Endothelial cell of umbilical vein (primary cell): ENCODE results near the gene CFAP69. TPM values are rescaled to one million over a fixed set of nuclear protein-coding genes. Genes with fewer than 3 reads are reported as not detected.

Experiments
- BruUV-seq: library from RNA; stranded (reverse); fragments of 400-500 nt; replicated peaks from 2 replicates; lab custom pipeline; 2021; lab: Mats Ljungman, UMichigan
- CTCF ChIA-PET: fragments of 300-600, 350-600 bp; sonication (Branson Sonifier 250); formaldehyde crosslinking; loops from one replicate; lab custom pipeline; 2021; ENCODE audit warnings: antibody characterized with exemption, inconsistent platforms; lab: Charles Lee
- POLR2A ChIA-PET: fragments of 300-600, 350-600 bp; sonication (Branson Sonifier 250); formaldehyde crosslinking; loops from one replicate; lab custom pipeline; 2021; ENCODE audit warnings: antibody characterized with exemption, inconsistent platforms; lab: Charles Lee
- DNase-seq: peaks from one replicate; pipeline ENCODE4 v3.0.0-alpha.2; 2011; ENCODE audit warnings: low read depth, low spot score
- FAIRE-seq: peaks from 2 replicates; lab custom pipeline; 2011; peaks lifted over from hg19 to GRCh38; lab: Jason Lieb, UNC
- H2AFZ ChIP-seq: 2 replicates; pipeline ENCODE4 v1.6.0; 2012; ENCODE audit warnings: low read depth, low read length, control low read depth, inconsistent platforms
- H3K27ac ChIP-seq: 2 replicates; pipeline ENCODE4 v1.5.1; 2011; ENCODE audit warnings: low read depth, mild to moderate bottlenecking, control low read depth, low read length, moderate library complexity; ENCODE audit not compliant: insufficient read depth
- H3K27me3 ChIP-seq, 2 experiments: 2 replicates each; pipeline versions ENCODE4 v1.6.0 to v1.6.1; 2011; ENCODE audit warnings: low read length in 2 of 2, mixed read lengths in 1 of 2; ENCODE audit not compliant: control insufficient read depth in 2 of 2, insufficient read depth in 2 of 2
- H3K36me3 ChIP-seq, 2 experiments: 2 replicates in 1 of 2; 3 replicates in 1 of 2; pipeline ENCODE4 v1.5.1; 2011; ENCODE audit warnings: low read length in 2 of 2, mild to moderate bottlenecking in 1 of 2, moderate library complexity in 1 of 2; ENCODE audit not compliant: control insufficient read depth in 2 of 2, insufficient read depth in 2 of 2; ENCODE audit errors: extremely low read depth in 1 of 2
- H3K4me1 ChIP-seq: 3 replicates; pipeline ENCODE4 v1.5.1; 2011; ENCODE audit warnings: mild to moderate bottlenecking, low read length; ENCODE audit not compliant: control insufficient read depth, insufficient read depth; ENCODE audit errors: extremely low read depth
- H3K4me2 ChIP-seq: 2 replicates; pipeline ENCODE4 v1.6.1; 2011; ENCODE audit warnings: low read length, control low read depth, mixed read lengths; ENCODE audit not compliant: insufficient read depth
- H3K4me3 ChIP-seq, 3 experiments: fragments of 200-600 bp in 1 of 3; sonication (generic), shearing (Covaris generic) in 1 of 3; replicated peaks in 1 of 3; 2 replicates each; pipeline ENCODE4 v1.5.1; 2011 to 2016; ENCODE audit warnings: control low read depth in 3 of 3, low read length in 3 of 3, mild to moderate bottlenecking in 2 of 3, inconsistent platforms in 1 of 3, low read depth in 1 of 3, moderate library complexity in 1 of 3; ENCODE audit not compliant: insufficient read depth in 1 of 3
- H3K79me2 ChIP-seq: 2 replicates; pipeline ENCODE4 v1.6.0; 2012; ENCODE audit warnings: low read length, inconsistent platforms; ENCODE audit not compliant: control insufficient read depth, insufficient read depth
- H3K9ac ChIP-seq: replicated peaks from 2 replicates; pipeline ENCODE3; 2011; ENCODE audit warnings: low read length, control low read depth; ENCODE audit not compliant: insufficient read depth; ENCODE audit errors: extremely low read depth
- H3K9me1 ChIP-seq: replicated peaks from 3 replicates; pipeline ENCODE4 v1.6.0; 2011; ENCODE audit warnings: mild to moderate bottlenecking, low read length; ENCODE audit not compliant: control insufficient read depth, insufficient read depth; ENCODE audit errors: extremely low read depth
- H3K9me3 ChIP-seq: replicated peaks from 2 replicates; pipeline ENCODE4 v1.5.1; 2012; ENCODE audit warnings: low read length, inconsistent platforms; ENCODE audit not compliant: control insufficient read depth, insufficient read depth
- H4K20me1 ChIP-seq: replicated peaks from 2 replicates; pipeline ENCODE3; 2011; ENCODE audit warnings: mild to moderate bottlenecking, low read length; ENCODE audit not compliant: control insufficient read depth, insufficient read depth; ENCODE audit errors: extremely low read depth
- EZH2 ChIP-seq: IDR thresholded peaks from 2 replicates; pipeline ENCODE4 v1.6.1; 2012; ENCODE audit warnings: borderline replicate concordance, low read depth, mild to moderate bottlenecking, moderate library complexity, low read length, inconsistent platforms; ENCODE audit not compliant: severe bottlenecking
- FOS ChIP-seq: IDR thresholded peaks from 2 replicates; pipeline ENCODE4 v1.6.1; 2011; ENCODE audit warnings: mild to moderate bottlenecking, low read length, moderate library complexity, borderline replicate concordance; ENCODE audit not compliant: insufficient read depth
- GATA2 ChIP-seq: IDR thresholded peaks from 2 replicates; pipeline ENCODE4 v1.7.0; 2011; ENCODE audit warnings: low read depth, mild to moderate bottlenecking, moderate library complexity, mixed read lengths, low read length; ENCODE audit not compliant: insufficient read length, insufficient read depth
- MAX ChIP-seq: IDR thresholded peaks from 2 replicates; pipeline ENCODE4 v1.6.1; 2011; ENCODE audit not compliant: insufficient read depth, insufficient read length
- MYC ChIP-seq: IDR thresholded peaks from one replicate; pipeline ENCODE4 v1.6.1; 2011; ENCODE audit warnings: mild to moderate bottlenecking, low read depth, low read length
- POLR2A ChIP-seq: IDR thresholded peaks from 2 replicates; pipeline ENCODE4 v1.6.1; 2012; ENCODE audit warnings: low read depth, mild to moderate bottlenecking, control low read depth, low read length
- POLR2AphosphoS5 ChIP-seq: IDR thresholded peaks from 2 replicates; pipeline ENCODE4 v1.6.1; 2012; ENCODE audit warnings: low read depth, mild to moderate bottlenecking, control low read depth, low read length, moderate library complexity; ENCODE audit not compliant: insufficient read depth
- dilution Hi-C: fragments of 300-500 bp; cut with MboI; formaldehyde crosslinking; loops from one replicate; pipeline ENCODE4 v1.15.0; 2019; ENCODE audit warnings: low sequenced_read_pairs; ENCODE audit not compliant: extremely low pct_ligation_motif_present
- intact Hi-C: fragments of 100-400 bp; cut with micrococcal nuclease; formaldehyde crosslinking; loops from one replicate; pipeline ENCODE4 v1.10.0; 2022
- polyA plus RNA-seq, 4 experiments: library from polyadenylated mRNA; depleted of rRNA in 3 of 4; stranded (reverse) in 3 of 4; unstranded in 1 of 4; fragments of >200 nt; gene quantifications; 2 replicates each; pipeline versions ENCODE4 v1.2.1 to v1.2.3, GENCODE V29; 2011 to 2012; ENCODE audit warnings: missing spikeins in 1 of 4
- total RNA-seq: library from RNA; stranded (reverse); gene quantifications from 2 replicates; pipeline ENCODE4 v1.2.3, GENCODE V29; 2021

The CFAP69 gene
- total and polyA plus RNA-seq, 2 donors (not counting 3 experiments of a cell fraction or from before 2014, with no cell fraction given) = 0.81 to 4.4 TPM

GRCh38 chr7:90256778-90257177, 11.8 kb downstream of the CFAP69 start:
- intact Hi-C loops (no loop called here), dilution Hi-C loops (no loop called here)
- Histone ChIP-seq H3K9me1 (no peaks in the 10 kb centered on the region), H2AFZ (no peak overlapping the region), H3K27ac (no peak overlapping the region), H3K4me2 (no peak overlapping the region), H3K4me1 (no peaks in the 10 kb centered on the region), H3K79me2 (no peaks in the 10 kb centered on the region), H3K27me3 (no peaks in the 10 kb centered on the region), H3K4me3 (no peak overlapping the region), H3K9me3 (no peaks in the 10 kb centered on the region), H3K9ac (no peak overlapping the region), H4K20me1 (no peaks in the 10 kb centered on the region), H3K36me3 (no peaks in the 10 kb centered on the region)
- no peak for TF ChIP-seq FOS
- CTCF ChIA-PET = interaction anchor here (1.0 to 1.8 kb wide), 4 partner anchors 9 to 103 kb away, joined by 3 to 7 read pairs (median 5); partner anchors contain the start of genes STEAP1 and STEAP2
- FAIRE-seq = no peak
- POLR2A ChIA-PET = no interaction called here
- BruUV-seq = no TSS peak
- no peak for DNase-seq

GRCh38 chr7:90261441-90261840, 16.5 kb downstream of the CFAP69 start:
- dilution Hi-C loops (no loop called here), intact Hi-C loops (no loop called here)
- no peak overlapping the region for H3K4me3 ChIP-seq
- peaks cover 3% of the 10 kb centered on the region for H3K4me1 ChIP-seq
- DNase-seq (no peak), FAIRE-seq (no peak)
- no peaks in the 10 kb centered on the region for H3K9me3 ChIP-seq
- ChIA-PET CTCF (interaction anchor here (1.0 to 3.6 kb wide), 3 partner anchors 47 to 108 kb away, joined by 4 to 33 read pairs (median 10); partner anchors contain the start of genes STEAP1 and STEAP2), POLR2A (no interaction called here)
- no peak overlapping the region for H3K27ac ChIP-seq
- no TSS peak for BruUV-seq
- H4K20me1 ChIP-seq = no peaks in the 10 kb centered on the region
- H3K79me2 ChIP-seq = no peaks in the 10 kb centered on the region
- no peak overlapping the region for H3K4me2 ChIP-seq
- no peak overlapping the region for H3K9ac ChIP-seq
- H3K27me3 ChIP-seq = no peaks in the 10 kb centered on the region
- H2AFZ ChIP-seq = no peak overlapping the region
- H3K9me1 ChIP-seq = no peaks in the 10 kb centered on the region
- no peaks in the 10 kb centered on the region for H3K36me3 ChIP-seq
- TF ChIP-seq GATA2 = no peak
- no peak for TF ChIP-seq POLR2A
- no peak for TF ChIP-seq EZH2
- TF ChIP-seq POLR2AphosphoS5 = no peak
- TF ChIP-seq MAX = no peak
- TF ChIP-seq MYC = no peak
